Mucosa of descending colon (tissue), 3 donors: ENCODE results near the gene SCAF4. TPM values are rescaled to one million over a fixed set of nuclear protein-coding genes. Genes with fewer than 3 reads are reported as not detected.
"Not testable (repeated sequence)": the region's sequence is repeated elsewhere in the genome, so short reads cannot be mapped to it uniquely, and the experiment has no call there.

Source experiments
- ATAC-seq: fragments of 200-7000 bp; cut with Tn5 transposase; one replicate; pipeline ENCODE4 v1.9.1; 2020; ENCODE audit warnings: mild to moderate bottlenecking, moderate library complexity
- DNase-seq, 3 donors: peaks; one replicate each; pipeline ENCODE4 v3.0.0-alpha.2; 2020
- H3K36me3 ChIP-seq: fragments of 200-600 bp; one replicate; pipeline ENCODE4 v1.8.0; 2021; ENCODE audit warnings: low read depth, mild to moderate bottlenecking
- H3K4me1 ChIP-seq: fragments of 200-600 bp; one replicate; pipeline ENCODE4 v1.8.0; 2021; ENCODE audit warnings: low read depth, mild to moderate bottlenecking
- H3K4me3 ChIP-seq: fragments of 200-600 bp; one replicate; pipeline ENCODE4 v1.8.0; 2021; ENCODE audit warnings: mild to moderate bottlenecking
- H3K9me3 ChIP-seq: fragments of 200-600 bp; one replicate; pipeline ENCODE4 v1.8.0; 2021; ENCODE audit warnings: mild to moderate bottlenecking
- intact Hi-C, 2 donors: fragments of 100-400 bp; cut with DNase I in 1 of 2; cut with micrococcal nuclease in 1 of 2; formaldehyde crosslinking; loops; one replicate each; pipeline versions ENCODE4 v1.11.0 to v1.11.1; 2022; cut with DNase I, micrococcal nuclease
- total RNA-seq, 3 donors: library from RNA; stranded (reverse); fragmentation: NEBNext Ultra II Directional in 2 of 3; extraction: Animal tissue kit (Norgen Biotek cat#: 25700) in 2 of 3; gene quantifications; one replicate each; pipeline versions ENCODE4 v1.2.1 to v1.2.4, GENCODE V29; 2021 to 2023
- TF ChIP-seq, protein P1 (sequence below): fragments of 200-600 bp; IDR thresholded peaks from one replicate; pipeline ENCODE4 v1.8.0; 2022; ENCODE audit warnings: antibody characterized with exemption, mild to moderate bottlenecking
- donor health status: DM: no; HTN: no; CAD: no; lungs with moderate emphysema.
- donor health status: DM: no; HTN: no; CAD: no.
- donor health status: DM: no; HTN: yes; CAD: no.

The SCAF4 gene
- total RNA-seq, 3 donors from 2014 or later = 35.7 to 39.7 (median 38.4) TPM

DNA sequence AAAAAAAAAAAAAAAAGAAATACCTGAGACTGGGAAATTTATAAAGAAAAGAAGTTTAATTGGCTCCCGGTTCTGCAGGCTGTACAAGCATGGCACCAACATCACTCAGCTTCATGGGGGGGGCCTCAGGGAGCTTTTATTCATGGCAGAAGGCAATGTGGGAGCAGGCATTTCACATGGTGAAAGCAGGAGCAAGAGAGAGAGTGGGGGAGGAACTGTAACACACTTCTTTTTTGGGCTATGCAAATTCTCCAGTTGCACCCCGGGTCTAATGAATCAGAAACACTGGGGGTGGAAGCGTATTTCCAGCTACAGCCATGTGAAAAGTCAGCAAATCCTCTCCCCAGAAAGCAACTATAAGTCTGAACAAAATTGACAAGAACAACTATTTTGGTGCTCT, 84.3 kb downstream of the SCAF4 start:
- Histone ChIP-seq H3K36me3 (no peaks in the 10 kb centered on the region), H3K4me3 (no peak overlapping the region), H3K9me3 (no peaks in the 10 kb centered on the region), H3K4me1 (peaks cover 5% of the 10 kb centered on the region)
- TF ChIP-seq, protein P1, sequence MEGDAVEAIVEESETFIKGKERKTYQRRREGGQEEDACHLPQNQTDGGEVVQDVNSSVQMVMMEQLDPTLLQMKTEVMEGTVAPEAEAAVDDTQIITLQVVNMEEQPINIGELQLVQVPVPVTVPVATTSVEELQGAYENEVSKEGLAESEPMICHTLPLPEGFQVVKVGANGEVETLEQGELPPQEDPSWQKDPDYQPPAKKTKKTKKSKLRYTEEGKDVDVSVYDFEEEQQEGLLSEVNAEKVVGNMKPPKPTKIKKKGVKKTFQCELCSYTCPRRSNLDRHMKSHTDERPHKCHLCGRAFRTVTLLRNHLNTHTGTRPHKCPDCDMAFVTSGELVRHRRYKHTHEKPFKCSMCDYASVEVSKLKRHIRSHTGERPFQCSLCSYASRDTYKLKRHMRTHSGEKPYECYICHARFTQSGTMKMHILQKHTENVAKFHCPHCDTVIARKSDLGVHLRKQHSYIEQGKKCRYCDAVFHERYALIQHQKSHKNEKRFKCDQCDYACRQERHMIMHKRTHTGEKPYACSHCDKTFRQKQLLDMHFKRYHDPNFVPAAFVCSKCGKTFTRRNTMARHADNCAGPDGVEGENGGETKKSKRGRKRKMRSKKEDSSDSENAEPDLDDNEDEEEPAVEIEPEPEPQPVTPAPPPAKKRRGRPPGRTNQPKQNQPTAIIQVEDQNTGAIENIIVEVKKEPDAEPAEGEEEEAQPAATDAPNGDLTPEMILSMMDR = no peak
- intact Hi-C loops = no loop called here
- DNase-seq = no peak
- no peak for ATAC-seq

DNA sequence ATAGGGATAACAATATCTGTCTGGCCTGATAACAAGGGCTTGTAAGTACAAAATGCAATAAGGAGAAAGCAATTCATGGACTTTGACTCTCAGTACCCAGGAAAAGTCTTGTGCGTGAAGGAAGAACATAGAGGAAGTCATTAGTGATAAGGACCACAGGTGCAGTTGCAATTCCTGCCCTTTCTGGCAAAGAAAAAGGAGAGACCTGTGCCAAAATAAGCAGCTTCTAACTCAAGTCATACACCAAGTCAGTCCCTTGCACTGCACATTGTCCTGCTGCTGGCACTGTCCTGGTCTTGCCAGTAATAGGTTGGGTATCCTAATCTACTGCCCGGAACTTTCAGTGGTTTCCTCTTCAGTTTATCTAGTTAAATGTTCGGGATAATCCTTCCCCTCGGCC, 87.3 kb downstream of the SCAF4 start:
- no peak overlapping the region for H3K4me3 ChIP-seq
- ATAC-seq = peak; percentile 94
- intact Hi-C loops = no loop called here
- DNase-seq = peak in 1 of 3 donors; percentile 47
- no peaks in the 10 kb centered on the region for H3K36me3 ChIP-seq
- H3K9me3 ChIP-seq = no peaks in the 10 kb centered on the region
- TF ChIP-seq, protein P1 = no peak
- peaks cover 5% of the 10 kb centered on the region for H3K4me1 ChIP-seq

DNA sequence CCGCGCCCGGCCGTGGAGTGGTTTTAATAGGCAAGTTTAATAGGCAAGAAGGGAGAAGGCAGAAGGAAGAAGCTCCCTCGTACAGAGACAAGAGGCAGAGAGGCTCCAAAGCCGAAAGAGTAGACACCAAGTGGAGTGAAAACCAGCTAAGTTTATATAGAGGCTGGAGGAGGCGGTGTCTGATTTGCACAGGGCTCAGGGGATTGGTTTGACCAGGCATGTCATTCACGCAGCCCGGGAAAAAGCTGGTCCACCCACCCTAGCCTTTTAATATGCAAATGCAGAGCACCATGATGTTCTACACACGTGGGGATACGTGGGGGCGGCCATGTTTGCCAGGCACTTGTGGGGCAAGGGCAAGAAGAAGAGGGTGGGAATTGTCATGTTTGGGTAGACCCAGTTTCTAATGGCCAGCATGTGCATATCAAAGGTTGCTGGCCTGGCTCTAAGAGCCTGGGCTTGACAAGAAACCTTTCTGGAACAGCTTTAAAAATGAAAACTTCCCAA, 90.4 kb downstream of the SCAF4 start:
- intact Hi-C loops = no loop called here
- peaks cover 5% of the 10 kb centered on the region for H3K4me1 ChIP-seq
- H3K36me3 ChIP-seq = no peaks in the 10 kb centered on the region
- no peaks in the 10 kb centered on the region for H3K9me3 ChIP-seq
- ATAC-seq (no peak), DNase-seq (no peak)
- no peak overlapping the region for H3K4me3 ChIP-seq
- TF ChIP-seq, protein P1 = no peak

DNA sequence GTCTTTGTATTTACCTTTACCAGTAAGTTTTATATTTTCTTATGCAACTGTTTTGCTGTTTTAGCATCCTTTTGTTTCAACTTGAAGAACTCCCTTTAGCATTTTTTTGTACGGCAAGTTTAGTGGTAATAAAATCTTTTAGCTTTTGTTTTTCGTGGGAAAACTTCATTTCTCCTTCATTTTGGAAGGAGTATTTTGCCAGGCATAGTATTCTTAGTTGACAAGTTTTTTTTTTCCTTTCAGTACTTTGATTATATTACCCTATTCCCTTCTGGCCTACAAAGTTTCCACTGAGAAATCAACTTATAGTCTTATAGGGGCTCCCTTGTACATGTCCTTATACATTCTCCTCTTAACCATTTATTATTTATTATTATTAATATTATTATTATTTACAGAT, 95.0 kb downstream of the SCAF4 start:
- intact Hi-C loops = no loop called here
- TF ChIP-seq, protein P1 = no peak

DNA sequence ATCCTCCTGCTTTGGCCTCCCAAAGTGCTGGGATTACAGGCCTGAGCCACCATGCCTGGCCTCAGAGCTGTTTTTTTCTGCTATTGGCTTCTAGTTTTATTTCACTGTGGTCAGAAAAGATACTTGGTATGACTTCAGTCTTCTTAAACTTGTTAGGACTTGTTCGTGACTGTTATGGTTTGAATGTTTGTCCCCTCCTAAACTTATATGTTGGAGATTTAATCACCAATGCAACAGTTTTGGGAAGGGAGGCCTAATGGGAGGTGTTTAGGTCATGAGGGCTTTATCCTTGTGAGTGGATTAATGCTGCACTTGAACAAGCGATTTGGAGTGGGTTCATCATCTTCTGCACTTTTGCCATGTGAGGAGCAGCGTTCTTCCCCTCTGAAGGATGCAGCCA, 96.9 kb downstream of the SCAF4 start:
- no peaks in the 10 kb centered on the region for H3K4me1 ChIP-seq
- no peak for ATAC-seq

More for the DNA sequence above, 95.0 kb downstream of the SCAF4 start:
- DNase-seq = no peak
- no peaks in the 10 kb centered on the region for H3K4me1 ChIP-seq
- ATAC-seq = no peak
- H3K9me3 ChIP-seq = no peaks in the 10 kb centered on the region
- H3K36me3 ChIP-seq = no peaks in the 10 kb centered on the region
- no peak overlapping the region for H3K4me3 ChIP-seq

DNA sequence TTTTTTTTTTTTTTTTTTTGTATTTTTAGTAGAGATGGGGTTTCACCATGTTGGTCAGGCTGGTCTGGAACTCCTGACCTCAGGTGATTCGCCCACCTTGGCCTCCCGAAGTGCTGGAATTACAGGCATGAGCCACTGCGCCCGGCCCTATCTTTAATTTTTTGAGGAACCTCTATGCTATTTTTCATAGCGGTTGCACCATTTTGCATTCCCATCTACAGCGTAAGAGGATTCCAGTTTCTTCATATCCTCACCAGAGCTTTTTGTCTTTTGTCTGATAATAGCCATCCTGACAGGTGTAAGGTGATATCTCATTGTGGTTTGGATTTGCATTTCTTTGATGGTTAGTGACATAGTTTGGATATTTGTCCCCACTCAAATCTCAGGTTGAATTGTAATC, 100.0 kb downstream of the SCAF4 start:
- H3K9me3 ChIP-seq, intact Hi-C loops, ATAC-seq, H3K4me3 ChIP-seq, H3K36me3 ChIP-seq, DNase-seq, H3K4me1 ChIP-seq: not testable (repeated sequence)

More for the DNA sequence above, 96.9 kb downstream of the SCAF4 start:
- Histone ChIP-seq H3K4me3 (no peak overlapping the region), H3K9me3 (no peaks in the 10 kb centered on the region), H3K36me3 (no peaks in the 10 kb centered on the region)
- DNase-seq = no peak
- intact Hi-C loops = no loop called here
- TF ChIP-seq, protein P1 = no peak
